Measurements from ENCODE around the gene ARHGAP1.

GRCh38 chr11:46697723-46698122 lies 2.7 kb downstream of the ARHGAP1 start:
- TF ChIP-seq POLR2A (IDR thresholded peaks at IDR 0.05) (no peak), POLR2AphosphoS5 (IDR thresholded peaks at IDR 0.05) (no peak)
- TF ChIP-seq, protein P1, sequence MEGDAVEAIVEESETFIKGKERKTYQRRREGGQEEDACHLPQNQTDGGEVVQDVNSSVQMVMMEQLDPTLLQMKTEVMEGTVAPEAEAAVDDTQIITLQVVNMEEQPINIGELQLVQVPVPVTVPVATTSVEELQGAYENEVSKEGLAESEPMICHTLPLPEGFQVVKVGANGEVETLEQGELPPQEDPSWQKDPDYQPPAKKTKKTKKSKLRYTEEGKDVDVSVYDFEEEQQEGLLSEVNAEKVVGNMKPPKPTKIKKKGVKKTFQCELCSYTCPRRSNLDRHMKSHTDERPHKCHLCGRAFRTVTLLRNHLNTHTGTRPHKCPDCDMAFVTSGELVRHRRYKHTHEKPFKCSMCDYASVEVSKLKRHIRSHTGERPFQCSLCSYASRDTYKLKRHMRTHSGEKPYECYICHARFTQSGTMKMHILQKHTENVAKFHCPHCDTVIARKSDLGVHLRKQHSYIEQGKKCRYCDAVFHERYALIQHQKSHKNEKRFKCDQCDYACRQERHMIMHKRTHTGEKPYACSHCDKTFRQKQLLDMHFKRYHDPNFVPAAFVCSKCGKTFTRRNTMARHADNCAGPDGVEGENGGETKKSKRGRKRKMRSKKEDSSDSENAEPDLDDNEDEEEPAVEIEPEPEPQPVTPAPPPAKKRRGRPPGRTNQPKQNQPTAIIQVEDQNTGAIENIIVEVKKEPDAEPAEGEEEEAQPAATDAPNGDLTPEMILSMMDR (IDR thresholded peaks at IDR 0.05): no peak
